RWPE1 (cell line): Measurements from ENCODE around the gene CXXC4.

Experiments
- CTCF ChIA-PET: fragments of 350-600 bp; sonication (Branson Sonifier 250); formaldehyde crosslinking; extraction: SDS; loops from one replicate; lab custom pipeline; 2021; lab: Yijun Ruan, JAX
- POLR2A ChIA-PET: fragments of 400-600 bp; formaldehyde crosslinking; extraction: SDS; loops from one replicate; lab custom pipeline; 2020; ENCODE audit warnings: antibody characterized with exemption; ENCODE audit not compliant: low non-redundant PET; lab: Yijun Ruan, JAX
- DNase-seq: peaks from one replicate; pipeline ENCODE4 v3.0.0; 2012; ENCODE audit warnings: low spot score
- H3K27ac ChIP-seq: fragments of 450-650 bp; 2 replicates; pipeline ENCODE4 v1.5.1; 2017
- CTCF ChIP-seq: fragments of 450-650 bp; conservative IDR thresholded peaks from 2 replicates; pipeline ENCODE4 v1.5.1; 2017; ENCODE audit warnings: low read depth, mild to moderate bottlenecking

CXXC4 gene

GRCh38 chr4:104457308-104457981 lies 37.2 kb downstream of the CXXC4 start:
- POLR2A ChIA-PET, result no interaction called here
- no peak for DNase-seq
- no peak for TF ChIP-seq CTCF

GRCh38 chr4:104451573-104451972 lies 43.1 kb downstream of the CXXC4 start:
- CTCF ChIA-PET, result interaction anchor here (0.8 kb wide), 1 partner anchor 1159 kb away, joined by 4 read pairs; no protein-coding TSS in a partner anchor
- TF ChIP-seq CTCF, result peak; percentile 22; the same call in 1 of the 2 replicates
- POLR2A ChIA-PET, result no interaction called here
- DNase-seq, result no peak
- no peak overlapping the region for H3K27ac ChIP-seq

More at GRCh38 chr4:104457308-104457981, 37.2 kb downstream of the CXXC4 start:
- CTCF ChIA-PET, result no interaction called here
- H3K27ac ChIP-seq, result no peak overlapping the region

GRCh38 chr4:104449537-104449936 lies 45.2 kb downstream of the CXXC4 start:
- no peak for TF ChIP-seq CTCF
- DNase-seq, result no peak
- H3K27ac ChIP-seq, result no peak overlapping the region
- ChIA-PET POLR2A (no interaction called here), CTCF (no interaction called here)

GRCh38 chr4:104447294-104447693 lies 47.4 kb downstream of the CXXC4 start:
- POLR2A ChIA-PET, result no interaction called here
- DNase-seq, result no peak
- CTCF ChIA-PET, result no interaction called here
- no peak overlapping the region for H3K27ac ChIP-seq
- no peak for TF ChIP-seq CTCF

- POLR2A ChIA-PET, result no interaction called here
- DNase-seq, result no peak
- no peak overlapping the region for H3K27ac ChIP-seq
- TF ChIP-seq CTCF, result no peak
- CTCF ChIA-PET, result interaction anchor here (0.5 to 0.7 kb wide), 2 partner anchors 182 to 1064 kb away, joined by 3 to 4 read pairs; no protein-coding TSS in a partner anchor
These were observed 48.0 kb downstream of the CXXC4 start for GRCh38 chr4:104446431-104447278.

- ChIA-PET POLR2A (no interaction called here), CTCF (interaction anchor here (0.7 kb wide), 1 partner anchor 38 kb away, joined by 3 read pairs; no protein-coding TSS in a partner anchor)
- H3K27ac ChIP-seq, result no peak overlapping the region
- no peak for TF ChIP-seq CTCF
- no peak for DNase-seq
These were observed 50.0 kb downstream of the CXXC4 start for GRCh38 chr4:104444685-104445084.
